Keratinocyte (primary cell): Measurements from ENCODE around the gene TMEM120B. TPM values are rescaled to one million over a fixed set of nuclear protein-coding genes. Genes with fewer than 3 reads are reported as not detected.

Source experiments
- DNase-seq: peaks from one replicate; pipeline ENCODE4 v3.0.0-alpha.2; 2011; ENCODE audit warnings: low read depth, missing footprints, low spot score
- FAIRE-seq: peaks from 2 replicates; lab custom pipeline; 2011; peaks lifted over from hg19 to GRCh38; lab: Jason Lieb, UNC
- H2AFZ ChIP-seq: 2 replicates; pipeline ENCODE4 v1.6.0; 2012; ENCODE audit warnings: low read length, control low read depth, inconsistent platforms; ENCODE audit not compliant: control insufficient read depth
- H3K27ac ChIP-seq: 2 replicates; pipeline ENCODE4 v1.5.1; 2011; ENCODE audit warnings: low read length; ENCODE audit not compliant: control insufficient read depth, insufficient read depth
- H3K27me3 ChIP-seq: 3 replicates; pipeline ENCODE4 v1.6.0; 2011; ENCODE audit warnings: low read length; ENCODE audit not compliant: control insufficient read depth, insufficient read depth; ENCODE audit errors: extremely low read depth
- H3K36me3 ChIP-seq, 2 experiments: 2 replicates in 1 of 2; 3 replicates in 1 of 2; pipeline ENCODE4 v1.5.1; 2011; ENCODE audit warnings: low read length in 2 of 2, mild to moderate bottlenecking in 1 of 2; ENCODE audit not compliant: control insufficient read depth in 2 of 2, insufficient read depth in 2 of 2; ENCODE audit errors: extremely low read depth in 1 of 2
- H3K4me1 ChIP-seq: 3 replicates; pipeline ENCODE4 v1.5.1; 2011; ENCODE audit warnings: low read length; ENCODE audit not compliant: control insufficient read depth, insufficient read depth; ENCODE audit errors: extremely low read depth
- H3K4me2 ChIP-seq: 3 replicates; pipeline ENCODE4 v1.6.0; 2011; ENCODE audit warnings: low read depth, low read length; ENCODE audit not compliant: control insufficient read depth, insufficient read depth; ENCODE audit errors: extremely low read depth
- H3K4me3 ChIP-seq, 3 experiments: fragments of 200-600 bp in 1 of 3; sonication (generic) in 1 of 3; 2 replicates in 2 of 3; 3 replicates in 1 of 3; pipeline ENCODE4 v1.5.1; 2011 to 2016; ENCODE audit warnings: low read length in 3 of 3, mild to moderate bottlenecking in 3 of 3, control low read depth in 2 of 3, inconsistent platforms in 1 of 3, low read depth in 1 of 3, mixed read lengths in 1 of 3, mixed run types in 1 of 3, moderate library complexity in 1 of 3; ENCODE audit not compliant: control insufficient read depth in 2 of 3, insufficient read depth in 2 of 3; ENCODE audit errors: extremely low read depth in 1 of 3
- H3K79me2 ChIP-seq: 2 replicates; pipeline ENCODE4 v1.6.0; 2012; ENCODE audit warnings: low read length; ENCODE audit not compliant: control insufficient read depth, insufficient read depth
- H3K9ac ChIP-seq: 3 replicates; pipeline ENCODE4 v1.6.0; 2011; ENCODE audit warnings: low read length; ENCODE audit not compliant: control insufficient read depth, insufficient read depth; ENCODE audit errors: extremely low read depth
- H3K9me1 ChIP-seq: 3 replicates; pipeline ENCODE4 v1.6.0; 2011; ENCODE audit warnings: low read length; ENCODE audit not compliant: control insufficient read depth, insufficient read depth; ENCODE audit errors: extremely low read depth
- H3K9me3 ChIP-seq: 2 replicates; pipeline ENCODE4 v1.5.1; 2012; ENCODE audit warnings: low read depth, low read length; ENCODE audit not compliant: control insufficient read depth
- H4K20me1 ChIP-seq: 3 replicates; pipeline ENCODE4 v1.6.0; 2011; ENCODE audit warnings: low read length; ENCODE audit not compliant: control insufficient read depth, insufficient read depth; ENCODE audit errors: extremely low read depth
- EZH2 ChIP-seq: IDR thresholded peaks from one replicate; pipeline ENCODE4 v1.6.1; 2012; ENCODE audit warnings: inconsistent platforms, mild to moderate bottlenecking, low read length, moderate library complexity
- dilution Hi-C: fragments of 300-500 bp; cut with MboI; formaldehyde crosslinking; loops from one replicate; pipeline ENCODE4 v1.7.0; 2020; ENCODE audit warnings: low sequenced_read_pairs; ENCODE audit not compliant: extremely low pct_ligation_motif_present
- polyA plus RNA-seq, 5 experiments: library from polyadenylated mRNA; depleted of rRNA in 3 of 5; stranded (reverse) in 3 of 5; stranded (forward) in 1 of 5; unstranded in 1 of 5; fragments of >200 nt; gene quantifications; 1 replicate in 1 of 5; 2 replicates in 3 of 5; 3 replicates in 1 of 5; pipeline versions ENCODE4 v1.2.1 to v1.2.3, GENCODE V29; 2011 to 2012; ENCODE audit warnings: missing spikeins in 2 of 5, low read depth in 1 of 5, low replicate concordance in 1 of 5
- TF ChIP-seq, protein P1 (sequence below), 3 experiments: IDR thresholded peaks in 1 of 3; conservative IDR thresholded peaks in 1 of 3; optimal IDR thresholded peaks in 1 of 3; 2 replicates in 2 of 3; 3 replicates in 1 of 3; pipeline versions ENCODE3 to v1.5.1; 2011; ENCODE audit warnings: low read length in 3 of 3, mild to moderate bottlenecking in 3 of 3, moderate library complexity in 2 of 3, control low read depth in 1 of 3, inconsistent platforms in 1 of 3; ENCODE audit not compliant: insufficient read depth in 2 of 3; ENCODE audit errors: extremely low read depth in 1 of 3

TMEM120B gene
- polyA plus RNA-seq, 1 donor (not counting 4 experiments of a cell fraction or from before 2014, with no cell fraction given): 6.9 TPM

DNA sequence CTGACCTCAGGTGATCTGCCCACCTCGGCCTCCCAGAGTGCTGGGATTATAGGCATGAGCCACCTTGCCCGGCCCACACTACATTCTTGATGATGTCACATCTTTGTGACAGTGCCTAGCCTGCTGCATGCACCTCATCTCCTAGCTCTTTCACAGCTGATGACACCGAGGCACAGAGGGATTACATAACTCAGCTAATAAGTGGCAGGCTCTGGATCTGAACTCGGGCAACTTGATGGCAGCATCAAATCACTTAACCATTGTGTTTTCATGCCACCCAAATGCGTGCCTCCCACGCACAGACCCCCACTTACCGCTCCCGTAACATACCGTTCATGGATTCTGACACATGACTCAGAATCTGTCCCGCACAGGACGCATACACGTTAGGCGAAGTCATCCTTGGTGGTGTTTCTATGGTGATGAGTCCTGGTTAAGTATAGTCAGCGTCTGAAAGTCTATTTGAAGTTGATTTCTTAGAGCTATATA lies 7.4 kb downstream of the TMEM120B start:
- Histone ChIP-seq H2AFZ (no peak overlapping the region), H3K9me3 (no peaks in the 10 kb centered on the region), H4K20me1 (no peaks in the 10 kb centered on the region), H3K27me3 (no peaks in the 10 kb centered on the region), H3K9me1 (no peaks in the 10 kb centered on the region), H3K4me1 (no peaks in the 10 kb centered on the region), H3K36me3 (peaks cover 1 to 3% of the 10 kb centered on the region in 2 experiments), H3K27ac (no peak overlapping the region), H3K4me2 (no peak overlapping the region), H3K9ac (no peak overlapping the region), H3K4me3 (no peak overlapping the region), H3K79me2 (peaks cover 17% of the 10 kb centered on the region)
- TF ChIP-seq EZH2: no peak
- TF ChIP-seq, protein P1, sequence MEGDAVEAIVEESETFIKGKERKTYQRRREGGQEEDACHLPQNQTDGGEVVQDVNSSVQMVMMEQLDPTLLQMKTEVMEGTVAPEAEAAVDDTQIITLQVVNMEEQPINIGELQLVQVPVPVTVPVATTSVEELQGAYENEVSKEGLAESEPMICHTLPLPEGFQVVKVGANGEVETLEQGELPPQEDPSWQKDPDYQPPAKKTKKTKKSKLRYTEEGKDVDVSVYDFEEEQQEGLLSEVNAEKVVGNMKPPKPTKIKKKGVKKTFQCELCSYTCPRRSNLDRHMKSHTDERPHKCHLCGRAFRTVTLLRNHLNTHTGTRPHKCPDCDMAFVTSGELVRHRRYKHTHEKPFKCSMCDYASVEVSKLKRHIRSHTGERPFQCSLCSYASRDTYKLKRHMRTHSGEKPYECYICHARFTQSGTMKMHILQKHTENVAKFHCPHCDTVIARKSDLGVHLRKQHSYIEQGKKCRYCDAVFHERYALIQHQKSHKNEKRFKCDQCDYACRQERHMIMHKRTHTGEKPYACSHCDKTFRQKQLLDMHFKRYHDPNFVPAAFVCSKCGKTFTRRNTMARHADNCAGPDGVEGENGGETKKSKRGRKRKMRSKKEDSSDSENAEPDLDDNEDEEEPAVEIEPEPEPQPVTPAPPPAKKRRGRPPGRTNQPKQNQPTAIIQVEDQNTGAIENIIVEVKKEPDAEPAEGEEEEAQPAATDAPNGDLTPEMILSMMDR (optimal IDR thresholded peaks at IDR 0.05 in 1 of 3, IDR thresholded peaks at IDR 0.05 in 1 of 3, conservative IDR thresholded peaks at IDR 0.05 in 1 of 3; ENCODE audit: extremely low read depth in 1 of 3, insufficient read depth in 2 of 3, low read length in 3 of 3): no peak
- FAIRE-seq (no peak), DNase-seq (no peak)
- dilution Hi-C loops: no loop called here

DNA sequence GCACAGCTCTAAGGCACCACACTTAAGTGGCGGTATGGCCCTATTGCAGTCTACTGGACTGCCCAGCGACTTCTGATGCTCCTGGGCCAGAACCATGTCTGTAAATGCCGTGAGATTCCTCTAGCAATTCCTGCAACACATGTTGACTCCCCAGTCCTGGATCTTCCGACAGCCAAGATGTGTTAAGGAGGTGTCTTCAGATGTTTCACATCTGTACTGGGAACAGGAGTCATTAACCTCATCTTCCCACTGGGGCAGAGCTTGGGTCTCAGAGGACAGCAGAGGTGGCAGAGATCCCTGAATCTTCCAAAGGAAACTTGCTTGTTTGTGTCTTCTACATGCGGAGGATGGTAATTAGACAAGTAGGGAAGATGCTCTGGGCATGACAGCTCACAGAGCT lies 8.2 kb downstream of the TMEM120B start:
- H3K27ac ChIP-seq: no peak overlapping the region
- H4K20me1 ChIP-seq: no peaks in the 10 kb centered on the region
- no peaks in the 10 kb centered on the region for H3K9me1 ChIP-seq
- TF ChIP-seq, protein P1 (optimal IDR thresholded peaks at IDR 0.05 in 1 of 3, IDR thresholded peaks at IDR 0.05 in 1 of 3, conservative IDR thresholded peaks at IDR 0.05 in 1 of 3; ENCODE audit: extremely low read depth in 1 of 3, insufficient read depth in 2 of 3, low read length in 3 of 3): no peak
- no peak for TF ChIP-seq EZH2
- FAIRE-seq: no peak
- H3K9ac ChIP-seq: no peak overlapping the region
- no peaks in the 10 kb centered on the region for H3K27me3 ChIP-seq
- H3K4me2 ChIP-seq: no peak overlapping the region
- dilution Hi-C loops: no loop called here
- peaks cover 12% of the 10 kb centered on the region for H3K79me2 ChIP-seq
- no peak for DNase-seq
- H2AFZ ChIP-seq: no peak overlapping the region
- no peaks in the 10 kb centered on the region for H3K9me3 ChIP-seq
- H3K4me3 ChIP-seq: no peak overlapping the region
- peaks cover 0 to 2% of the 10 kb centered on the region in 2 experiments for H3K36me3 ChIP-seq
- H3K4me1 ChIP-seq: no peaks in the 10 kb centered on the region
